Naive B cell (primary cell): ENCODE results near the gene SRGAP3. TPM values are rescaled to one million over a fixed set of nuclear protein-coding genes. Genes with fewer than 3 reads are reported as not detected.

Experiments used
- ATAC-seq, 2 donors: fragments of 150-1000 bp; cut with Tn5 transposase; 2 replicates each; pipeline ENCODE4 v1.10.0; 2021; ENCODE audit warnings: low read depth in 2 of 2, mild to moderate bottlenecking in 2 of 2, moderate library complexity in 2 of 2
- DNase-seq: peaks from one replicate; pipeline ENCODE4 v3.0.0; 2022
- H3K27ac Mint-ChIP-seq, 6 donors: one replicate each; pipeline ENCODE4 v1.8.0; 2020 to 2022; ENCODE audit warnings: mild to moderate bottlenecking in 6 of 6, mixed read lengths in 6 of 6, moderate library complexity in 5 of 6, inconsistent platforms in 2 of 6
- H3K27me3 Mint-ChIP-seq, 3 donors: one replicate each; pipeline ENCODE4 v1.8.0; 2021 to 2022; ENCODE audit warnings: mixed read lengths in 3 of 3, mild to moderate bottlenecking in 1 of 3
- H3K36me3 Mint-ChIP-seq, 2 donors: one replicate each; pipeline ENCODE4 v1.8.0; 2020 to 2022; ENCODE audit warnings: mixed read lengths in 2 of 2, inconsistent platforms in 1 of 2, mild to moderate bottlenecking in 1 of 2
- H3K4me1 Mint-ChIP-seq, 3 donors: one replicate each; pipeline ENCODE4 v1.8.0; 2020 to 2022; ENCODE audit warnings: mixed read lengths in 3 of 3, inconsistent platforms in 1 of 3, mild to moderate bottlenecking in 1 of 3, moderate library complexity in 1 of 3
- H3K4me3 Mint-ChIP-seq, 8 donors: one replicate each; pipeline ENCODE4 v1.8.0; 2020 to 2022; ENCODE audit warnings: mild to moderate bottlenecking in 8 of 8, mixed read lengths in 8 of 8, moderate library complexity in 8 of 8, inconsistent platforms in 2 of 8
- H3K9me3 Mint-ChIP-seq, 7 donors: one replicate each; pipeline ENCODE4 v1.8.0; 2020 to 2022; ENCODE audit warnings: mixed read lengths in 7 of 7, mild to moderate bottlenecking in 5 of 7, inconsistent platforms in 2 of 7, moderate library complexity in 1 of 7
- polyA plus RNA-seq, 6 donors: library from polyadenylated mRNA; unstranded; fragments of 300-500 nt; fragmentation: Illumina TruSeq; gene quantifications; one replicate each; pipeline ENCODE4 v1.2.3, GENCODE V29; 2021; ENCODE audit warnings: low read depth in 6 of 6

SRGAP3 gene
- polyA plus RNA-seq, 6 donors from 2014 or later, result 0.36 to 2.4 (median 0.87) TPM; not detected in 1

DNA sequence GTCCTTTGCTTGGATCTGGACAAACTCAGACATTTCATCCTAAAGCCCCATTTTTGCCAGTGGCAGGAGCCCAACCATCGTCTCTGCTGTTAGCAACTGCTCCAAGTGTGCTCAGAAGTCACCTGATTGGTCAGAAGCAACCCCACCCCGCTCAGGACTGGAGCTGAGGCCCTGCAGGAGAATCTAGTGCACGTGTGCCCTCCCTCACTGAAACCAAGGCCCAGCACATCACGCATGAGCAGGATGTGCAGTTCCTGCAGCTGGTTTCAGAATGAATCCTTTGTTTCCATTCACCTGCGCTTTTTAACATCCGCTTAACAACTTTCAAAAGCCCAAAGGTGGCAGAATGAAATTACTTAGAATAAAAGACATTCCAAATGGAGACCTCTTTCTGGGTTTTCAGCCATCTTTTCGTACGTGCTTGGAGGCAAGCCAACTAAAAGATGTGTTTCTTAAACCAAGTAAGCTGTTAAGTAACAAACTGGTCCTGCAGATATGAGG lies 81.2 kb downstream of the SRGAP3 start:
- H3K27ac Mint-ChIP-seq, result no peak overlapping the region
- H3K9me3 Mint-ChIP-seq, result no peaks in the 10 kb centered on the region
- DNase-seq, result no peak
- H3K4me1 Mint-ChIP-seq, result peaks cover 0 to 20% (median 0%) of the 10 kb centered on the region in 3 donors
- H3K36me3 Mint-ChIP-seq, result no peaks in the 10 kb centered on the region
- ATAC-seq, result peak in 1 of 2 donors; percentile 33
- H3K27me3 Mint-ChIP-seq, result no peaks in the 10 kb centered on the region
- peak overlapping the region in 1 of 8 donors; percentile 44 for H3K4me3 Mint-ChIP-seq

- peaks cover 0 to 20% (median 0%) of the 10 kb centered on the region in 3 donors for H3K4me1 Mint-ChIP-seq
- ATAC-seq, result no peak
- no peak for DNase-seq
- H3K36me3 Mint-ChIP-seq, result no peaks in the 10 kb centered on the region
- no peaks in the 10 kb centered on the region for H3K27me3 Mint-ChIP-seq
- H3K4me3 Mint-ChIP-seq, result no peak overlapping the region
- H3K27ac Mint-ChIP-seq, result no peak overlapping the region
- no peaks in the 10 kb centered on the region for H3K9me3 Mint-ChIP-seq
Measured at GRCh38 chr3:9167222-9167621, 82.2 kb downstream of the SRGAP3 start.

DNA sequence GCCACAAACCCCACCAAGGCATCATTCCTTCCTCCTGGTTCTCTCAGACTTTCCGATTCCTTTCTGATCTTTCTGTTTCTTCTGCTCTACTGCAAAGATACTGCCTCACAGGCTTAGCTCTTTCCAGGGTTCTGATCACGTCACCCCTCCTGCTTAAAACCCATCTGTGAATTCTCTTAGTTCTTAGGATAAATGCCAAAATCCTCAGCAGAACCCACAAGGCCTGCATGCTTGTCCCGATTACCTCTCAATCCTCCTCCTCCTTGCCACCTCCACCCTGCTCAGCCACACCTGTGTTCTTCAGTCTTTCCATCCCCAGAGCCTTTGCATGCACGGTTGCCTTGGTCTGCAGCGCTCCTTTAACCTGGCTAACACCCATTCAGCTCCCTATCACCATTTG lies 84.0 kb downstream of the SRGAP3 start:
- ATAC-seq, result no peak
- no peaks in the 10 kb centered on the region for H3K9me3 Mint-ChIP-seq
- H3K27me3 Mint-ChIP-seq, result no peaks in the 10 kb centered on the region
- H3K36me3 Mint-ChIP-seq, result no peaks in the 10 kb centered on the region
- H3K27ac Mint-ChIP-seq, result no peak overlapping the region
- H3K4me1 Mint-ChIP-seq, result peaks cover 0 to 19% (median 0%) of the 10 kb centered on the region in 3 donors
- H3K4me3 Mint-ChIP-seq, result no peak overlapping the region
- DNase-seq, result no peak

GRCh38 chr3:9163289-9163688 lies 86.2 kb downstream of the SRGAP3 start:
- no peaks in the 10 kb centered on the region for H3K36me3 Mint-ChIP-seq
- H3K27ac Mint-ChIP-seq, result no peak overlapping the region
- no peaks in the 10 kb centered on the region for H3K9me3 Mint-ChIP-seq
- ATAC-seq (no peak), DNase-seq (no peak)
- no peak overlapping the region for H3K4me3 Mint-ChIP-seq
- peaks cover 0 to 2% (median 0%) of the 10 kb centered on the region in 3 donors for H3K4me1 Mint-ChIP-seq
- no peaks in the 10 kb centered on the region for H3K27me3 Mint-ChIP-seq

DNA sequence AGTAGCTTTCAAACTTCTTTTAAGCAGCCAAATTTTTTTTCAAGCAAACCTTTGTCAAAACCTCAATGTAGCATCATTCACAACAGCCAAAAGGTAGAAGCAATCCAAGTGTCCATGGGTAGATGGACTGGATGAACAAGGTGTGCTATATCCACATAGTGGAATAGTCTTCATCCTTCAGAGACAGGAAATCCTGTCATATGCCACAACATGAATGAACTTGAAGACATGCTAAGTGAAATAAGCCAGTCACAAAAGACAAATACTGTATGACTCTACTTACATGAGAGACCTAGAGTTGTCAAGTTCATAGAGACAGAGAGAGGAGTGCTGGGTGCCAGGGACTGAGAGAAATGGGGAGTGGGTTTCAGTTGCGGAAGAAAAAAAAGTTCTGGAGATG lies 87.6 kb downstream of the SRGAP3 start:
- Mint-ChIP-seq H3K36me3 (no peaks in the 10 kb centered on the region), H3K27ac (no peak overlapping the region), H3K27me3 (no peaks in the 10 kb centered on the region), H3K4me1 (no peaks in the 10 kb centered on the region), H3K4me3 (no peak overlapping the region), H3K9me3 (no peaks in the 10 kb centered on the region)
- no peak for DNase-seq
- no peak for ATAC-seq

- ATAC-seq, result no peak
Measured at GRCh38 chr3:9161298-9161697, 88.1 kb downstream of the SRGAP3 start.

GRCh38 chr3:9158865-9159630 lies 90.4 kb downstream of the SRGAP3 start:
- no peaks in the 10 kb centered on the region for H3K36me3 Mint-ChIP-seq
- no peaks in the 10 kb centered on the region for H3K27me3 Mint-ChIP-seq
- ATAC-seq (no peak), DNase-seq (no peak)
- no peaks in the 10 kb centered on the region for H3K9me3 Mint-ChIP-seq
- no peak overlapping the region for H3K4me3 Mint-ChIP-seq
- no peaks in the 10 kb centered on the region for H3K4me1 Mint-ChIP-seq
- H3K27ac Mint-ChIP-seq, result no peak overlapping the region

More at GRCh38 chr3:9161298-9161697, 88.1 kb downstream of the SRGAP3 start:
- no peaks in the 10 kb centered on the region for H3K4me1 Mint-ChIP-seq
- DNase-seq, result no peak
- H3K27ac Mint-ChIP-seq, result no peak overlapping the region
- H3K9me3 Mint-ChIP-seq, result no peaks in the 10 kb centered on the region
- no peaks in the 10 kb centered on the region for H3K27me3 Mint-ChIP-seq
- H3K36me3 Mint-ChIP-seq, result no peaks in the 10 kb centered on the region
- H3K4me3 Mint-ChIP-seq, result peak overlapping the region in 1 of 8 donors; percentile 32

GRCh38 chr3:9157651-9158362 lies 91.6 kb downstream of the SRGAP3 start:
- DNase-seq (no peak), ATAC-seq (no peak)
- Mint-ChIP-seq H3K4me3 (no peak overlapping the region), H3K4me1 (no peaks in the 10 kb centered on the region), H3K36me3 (no peaks in the 10 kb centered on the region), H3K9me3 (peaks cover 0 to 2% (median 0%) of the 10 kb centered on the region in 7 donors), H3K27me3 (no peaks in the 10 kb centered on the region), H3K27ac (no peak overlapping the region)

GRCh38 chr3:9156604-9157003 lies 92.8 kb downstream of the SRGAP3 start:
- H3K27me3 Mint-ChIP-seq, result no peaks in the 10 kb centered on the region
- no peak overlapping the region for H3K4me3 Mint-ChIP-seq
- DNase-seq, result no peak
- H3K9me3 Mint-ChIP-seq, result peaks cover 4 to 9% (median 6%) of the 10 kb centered on the region in 7 donors
- peaks cover 0 to 1% of the 10 kb centered on the region in 2 donors for H3K36me3 Mint-ChIP-seq
- no peak overlapping the region for H3K27ac Mint-ChIP-seq
- no peak for ATAC-seq
- H3K4me1 Mint-ChIP-seq, result no peaks in the 10 kb centered on the region

DNA sequence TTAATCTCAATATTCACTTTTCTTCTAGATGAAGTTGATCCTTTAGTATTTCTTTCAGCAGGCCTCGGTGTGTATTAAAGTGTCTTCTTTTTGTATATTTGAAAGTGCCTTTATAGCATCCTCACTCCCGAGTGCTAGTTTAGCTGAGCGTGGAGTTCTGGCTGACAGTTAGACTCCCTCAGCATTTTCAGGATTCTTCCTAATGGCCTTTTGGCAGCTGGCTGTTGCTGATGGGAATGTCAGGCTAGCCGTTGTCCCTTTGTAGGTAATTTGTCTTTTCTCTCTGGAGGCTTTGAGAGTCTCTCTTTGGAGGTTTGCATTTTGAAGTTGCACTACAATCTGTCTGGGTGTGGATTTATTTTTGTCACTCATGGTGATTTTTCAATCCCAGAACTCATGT lies 94.4 kb downstream of the SRGAP3 start:
- ATAC-seq (no peak), DNase-seq (no peak)
- Mint-ChIP-seq H3K4me3 (no peak overlapping the region), H3K4me1 (no peaks in the 10 kb centered on the region), H3K9me3 (peaks cover 16 to 24% (median 19%) of the 10 kb centered on the region in 7 donors), H3K27me3 (peaks cover 0 to 7% (median 2%) of the 10 kb centered on the region in 3 donors), H3K36me3 (peaks cover 0 to 17% of the 10 kb centered on the region in 2 donors), H3K27ac (no peak overlapping the region)

- Mint-ChIP-seq H3K27me3 (peaks cover 0 to 14% (median 11%) of the 10 kb centered on the region in 3 donors), H3K27ac (no peak overlapping the region), H3K4me1 (no peaks in the 10 kb centered on the region), H3K4me3 (no peak overlapping the region), H3K9me3 (peaks cover 19 to 32% (median 25%) of the 10 kb centered on the region in 7 donors), H3K36me3 (peaks cover 0 to 25% of the 10 kb centered on the region in 2 donors)
- DNase-seq, result no peak
- no peak for ATAC-seq
Measured at GRCh38 chr3:9153904-9154619, 95.4 kb downstream of the SRGAP3 start.

GRCh38 chr3:9151240-9151639 lies 98.2 kb downstream of the SRGAP3 start:
- ATAC-seq (no peak), DNase-seq (no peak)
- H3K9me3 Mint-ChIP-seq, result peaks cover 19 to 32% (median 25%) of the 10 kb centered on the region in 7 donors
- no peak overlapping the region for H3K27ac Mint-ChIP-seq
- H3K4me1 Mint-ChIP-seq, result no peaks in the 10 kb centered on the region
- no peak overlapping the region for H3K4me3 Mint-ChIP-seq
- H3K36me3 Mint-ChIP-seq, result peaks cover 0 to 25% of the 10 kb centered on the region in 2 donors
- H3K27me3 Mint-ChIP-seq, result peaks cover 0 to 14% (median 11%) of the 10 kb centered on the region in 3 donors

DNA sequence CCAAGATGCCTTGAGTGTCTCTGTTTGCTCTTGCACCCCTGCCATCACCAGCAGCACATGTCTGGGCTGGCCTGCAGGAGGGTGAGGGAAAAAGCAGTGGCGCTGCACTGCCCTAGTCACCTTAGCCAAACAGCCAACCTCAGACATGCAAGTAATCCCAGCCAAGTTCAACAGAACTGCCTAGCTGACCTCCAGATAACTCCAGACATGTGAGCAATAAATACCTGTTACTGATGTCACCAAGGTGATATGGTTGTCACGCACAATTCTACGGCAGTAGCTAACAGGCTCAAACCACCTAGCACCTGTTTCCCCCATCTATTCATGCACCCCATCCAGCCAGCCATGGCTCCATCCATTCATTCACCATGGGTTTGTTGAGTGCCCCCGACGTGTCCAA lies 99.9 kb downstream of the SRGAP3 start:
- no peaks in the 10 kb centered on the region for H3K4me1 Mint-ChIP-seq
- H3K9me3 Mint-ChIP-seq, result peaks cover 22 to 34% (median 28%) of the 10 kb centered on the region in 7 donors
- peaks cover 0 to 28% of the 10 kb centered on the region in 2 donors for H3K36me3 Mint-ChIP-seq
- H3K27me3 Mint-ChIP-seq, result peaks cover 2 to 25% (median 19%) of the 10 kb centered on the region in 3 donors
- H3K4me3 Mint-ChIP-seq, result no peak overlapping the region
- H3K27ac Mint-ChIP-seq, result no peak overlapping the region
- no peak for DNase-seq
- ATAC-seq, result no peak
